HG03108 (cell line): ENCODE measurements around the gene RNF141.
A peak's percentile ranks its signal among the peaks of the same experiment; 100 is the strongest.

Source experiments
- ATAC-seq: cut with Tn5 transposase; IDR thresholded peaks from one replicate; pipeline ENCODE4 v1.9.1; 2021; ENCODE audit warnings: moderate library complexity; ENCODE audit not compliant: unreplicated experiment

The RNF141 gene

GRCh38 chr11:10540915-10541560 is at the start of gene RNF141:
RNF141 (minus strand) TSS chr11:10541187; CDS start chr11:10534158, 7,029 bp downstream.
- ATAC-seq = peak; percentile 96

- no peak for ATAC-seq
Observed at GRCh38 chr11:10590218-10590915, 49.4 kb upstream of the RNF141 start.

DNA sequence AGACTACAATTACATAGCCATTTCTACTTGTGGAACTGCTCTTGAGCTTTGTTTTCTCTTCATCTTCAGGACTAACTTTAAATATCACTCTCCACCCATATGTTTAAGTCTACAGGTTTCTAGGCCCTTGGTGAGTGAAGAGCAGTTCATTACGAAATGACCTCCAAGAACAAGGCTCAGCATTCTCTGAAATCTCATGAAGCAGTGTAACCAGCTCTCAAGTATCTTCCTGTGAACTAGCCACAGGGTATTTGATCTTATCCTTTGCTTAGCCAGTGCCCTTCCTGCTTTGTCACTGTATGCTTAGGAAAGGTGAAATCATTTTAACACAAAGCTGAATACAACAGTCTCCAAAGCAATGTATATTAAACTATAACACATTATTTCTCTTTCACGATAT is 47.9 kb upstream of the RNF141 start:
- no peak for ATAC-seq

- no peak for ATAC-seq
Observed at GRCh38 chr11:10587995-10588394, 47.0 kb upstream of the RNF141 start.

- no peak for ATAC-seq
Observed at GRCh38 chr11:10587388-10587787, 46.4 kb upstream of the RNF141 start.

- no peak for ATAC-seq
Observed at GRCh38 chr11:10584071-10584501, 43.1 kb upstream of the RNF141 start.

DNA sequence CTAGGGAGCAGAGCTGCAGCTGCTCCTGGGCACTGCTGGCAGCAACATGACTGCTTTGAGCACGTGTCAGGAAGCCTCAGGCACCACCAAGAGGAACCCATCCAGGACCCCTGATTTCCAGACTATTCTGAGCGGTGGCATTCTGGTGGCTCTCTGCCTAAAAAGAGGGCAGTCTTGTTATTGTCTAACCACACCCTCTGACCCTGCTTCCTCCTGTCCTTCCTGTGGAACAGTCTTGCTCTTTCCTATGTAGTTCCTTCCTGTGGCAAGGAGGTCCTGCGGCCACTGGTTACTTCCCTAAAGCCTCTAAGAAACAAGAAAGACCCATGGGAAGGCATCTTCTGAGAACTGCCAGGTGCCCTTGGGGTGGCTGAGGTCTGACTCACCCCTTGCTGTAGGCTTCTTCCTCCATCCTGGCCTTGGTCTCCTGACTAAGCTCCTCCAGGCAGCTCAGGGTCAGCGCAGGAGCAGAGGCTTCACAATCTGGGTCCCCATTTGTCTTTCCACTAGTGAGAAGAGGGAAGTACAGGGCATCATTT is 40.6 kb upstream of the RNF141 start:
- ATAC-seq = no peak

GRCh38 chr11:10580623-10581022 is 39.6 kb upstream of the RNF141 start:
- ATAC-seq = no peak

DNA sequence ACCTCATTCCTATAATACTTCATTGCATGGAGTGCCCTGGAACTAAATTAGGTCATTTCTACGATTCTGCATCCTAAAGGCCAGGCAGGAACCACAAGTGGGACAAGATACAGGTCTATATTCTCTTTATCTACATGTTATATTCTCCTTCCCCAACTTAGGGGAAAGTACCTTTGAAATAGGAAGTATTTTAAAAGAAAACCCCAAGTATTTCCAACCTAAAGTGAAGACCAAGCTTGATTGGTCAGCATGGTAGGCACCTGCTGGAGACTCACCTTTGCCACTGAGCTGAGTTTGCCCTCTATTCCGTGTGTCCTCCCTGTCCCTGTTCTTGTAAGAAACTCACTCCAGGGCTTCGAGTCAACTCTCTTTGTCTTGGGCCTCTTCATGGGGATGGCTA is 38.7 kb upstream of the RNF141 start:
- no peak for ATAC-seq

GRCh38 chr11:10576035-10576398 is 35.0 kb upstream of the RNF141 start:
- no peak for ATAC-seq

- no peak for ATAC-seq
Observed at GRCh38 chr11:10575346-10576034, 34.5 kb upstream of the RNF141 start.

GRCh38 chr11:10573556-10573955 is 32.6 kb upstream of the RNF141 start:
- ATAC-seq = no peak

DNA sequence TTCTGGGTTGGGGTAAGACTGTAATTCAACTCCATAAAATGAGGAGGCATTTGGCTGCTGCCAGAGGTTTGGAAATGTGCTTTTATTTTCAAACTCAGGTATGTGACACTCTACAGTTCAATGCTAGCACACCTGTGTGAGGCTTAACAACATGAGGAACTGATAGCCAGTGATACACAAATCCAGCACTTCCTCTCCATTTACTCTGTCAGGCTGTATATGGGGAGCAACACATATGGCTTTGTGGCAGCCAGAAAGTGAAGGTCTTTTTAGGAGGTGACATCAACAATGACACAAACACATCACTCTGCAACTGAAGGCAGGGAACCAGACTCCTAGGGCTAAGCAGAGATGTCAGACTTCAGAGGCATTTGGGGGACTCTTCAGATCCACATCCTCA is 32.0 kb upstream of the RNF141 start:
- ATAC-seq = no peak

- no peak for ATAC-seq
Observed at GRCh38 chr11:10572533-10572932, 31.5 kb upstream of the RNF141 start.

GRCh38 chr11:10568486-10568941 is 27.5 kb upstream of the RNF141 start, which contains the start of gene LYVE1:
LYVE1 (minus strand) TSS chr11:10568665; CDS start chr11:10568532, 133 bp downstream.
- ATAC-seq = no peak

GRCh38 chr11:10567446-10567845 is 26.5 kb upstream of the RNF141 start:
- ATAC-seq = no peak

DNA sequence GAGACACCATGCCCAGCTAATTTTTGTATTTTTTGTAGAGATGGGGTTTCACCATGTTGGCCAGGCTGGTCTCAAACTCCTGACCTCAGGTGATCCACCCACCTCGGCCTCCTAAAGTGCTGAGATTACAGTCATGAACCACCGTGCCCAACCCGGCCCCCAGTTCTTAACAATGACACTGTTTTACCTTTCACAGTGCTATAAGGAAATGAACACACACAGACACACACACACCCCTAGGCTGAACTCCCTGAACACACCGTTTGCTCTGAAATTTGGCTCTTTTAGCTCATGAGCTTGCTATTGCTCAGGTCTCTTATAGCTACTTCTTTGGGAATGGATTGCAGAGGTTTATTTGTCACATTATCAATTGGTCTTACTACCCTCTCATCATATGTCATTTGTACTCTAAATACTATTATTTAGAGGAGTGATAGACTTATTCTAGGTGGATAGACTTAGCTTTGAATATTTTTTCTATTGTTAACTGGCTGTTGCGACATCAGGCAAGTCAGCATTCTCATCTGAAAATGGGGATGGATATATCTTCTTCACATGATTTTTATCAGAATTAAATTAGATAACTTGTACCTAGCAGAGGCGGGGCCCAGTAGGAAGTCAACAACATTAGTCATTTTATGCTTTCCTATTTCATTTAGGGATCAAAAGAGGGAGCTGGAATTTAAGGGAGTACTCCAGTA is 25.4 kb upstream of the RNF141 start:
- ATAC-seq = no peak

DNA sequence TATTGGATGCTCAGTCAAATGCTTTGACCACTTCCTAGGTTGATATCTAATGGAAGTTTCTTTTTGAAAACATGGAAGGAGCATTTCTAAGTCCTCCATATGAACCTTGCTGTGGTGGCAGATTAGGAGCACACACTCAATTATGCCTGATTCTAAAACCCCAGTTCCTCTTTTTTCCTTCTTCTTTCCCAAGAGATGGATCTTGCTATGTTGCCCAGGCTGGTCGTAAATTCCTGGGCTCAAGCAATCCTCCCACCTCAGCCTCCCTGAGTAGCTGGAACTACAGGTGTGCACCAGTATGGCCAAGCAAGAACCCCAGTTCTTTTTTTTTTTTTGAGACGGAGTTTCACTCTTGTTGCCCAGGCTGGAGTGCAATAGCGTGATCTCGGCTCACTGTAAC is 24.5 kb upstream of the RNF141 start:
- no peak for ATAC-seq

- ATAC-seq = no peak
Observed at GRCh38 chr11:10564696-10565318, 23.8 kb upstream of the RNF141 start.

- no peak for ATAC-seq
Observed at GRCh38 chr11:10564030-10564429, 23.0 kb upstream of the RNF141 start.

DNA sequence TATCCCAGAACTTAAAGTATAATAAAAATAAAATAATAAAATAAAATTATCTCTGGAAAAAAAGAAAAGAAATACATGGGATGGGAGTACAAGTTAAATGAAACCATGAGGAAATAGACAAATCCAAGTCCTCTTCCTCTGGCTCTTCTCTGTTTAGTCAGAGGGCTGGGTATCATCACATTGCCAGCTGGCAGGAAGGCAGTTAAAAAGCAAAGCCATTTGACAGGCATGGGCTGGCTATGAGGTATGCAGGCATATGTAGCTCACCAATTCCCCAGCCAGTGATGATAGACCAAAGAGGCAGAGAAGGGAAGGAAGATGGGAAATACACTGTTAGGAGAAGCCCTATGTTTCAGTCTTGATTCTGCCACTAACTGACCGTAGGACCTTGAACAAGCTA is 21.0 kb upstream of the RNF141 start:
- no peak for ATAC-seq
